ENCODE results near the gene OR2T6.
"Not testable (repeated sequence)": the region's sequence is repeated elsewhere in the genome, so short reads cannot be mapped to it uniquely, and the experiment has no call there.

The OR2T6 gene

DNA sequence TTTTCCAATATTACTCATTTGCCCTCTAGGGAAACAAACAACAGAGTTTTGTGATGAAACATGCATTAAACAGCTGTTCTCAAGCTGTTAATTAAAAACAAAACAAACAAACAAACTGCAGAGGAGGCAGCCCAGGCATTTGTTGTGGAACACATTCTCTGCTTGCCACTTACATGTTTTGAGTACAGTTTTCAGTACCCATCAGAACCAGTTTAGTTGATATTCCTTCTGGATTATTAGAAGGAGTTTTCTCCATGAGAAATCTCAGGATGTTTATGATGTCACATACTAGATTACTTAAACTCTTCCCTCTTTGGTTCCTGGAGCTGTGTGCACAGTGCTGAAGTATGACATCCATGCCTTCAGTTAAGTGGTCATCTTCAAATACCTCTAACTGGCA lies at the start of gene OR2T6:
Gene OR2T6 (plus strand): TSS at position 301 of the 400 bp plus-strand sequence. CDS start 11,863 bp downstream, outside the sequence.
- no peak for DNase-seq

- DNase-seq, result no peak
Measured at GRCh38 chr1:248343451-248343850, 32.1 kb upstream of the OR2T6 start.

- no peak for DNase-seq
Measured at GRCh38 chr1:248348475-248348874, 27.1 kb upstream of the OR2T6 start, which contains the start of gene OR14C36. Gene OR14C36 (plus strand): TSS chr1:248348775. CDS start chr1:248348775, 0 bp downstream.

DNA sequence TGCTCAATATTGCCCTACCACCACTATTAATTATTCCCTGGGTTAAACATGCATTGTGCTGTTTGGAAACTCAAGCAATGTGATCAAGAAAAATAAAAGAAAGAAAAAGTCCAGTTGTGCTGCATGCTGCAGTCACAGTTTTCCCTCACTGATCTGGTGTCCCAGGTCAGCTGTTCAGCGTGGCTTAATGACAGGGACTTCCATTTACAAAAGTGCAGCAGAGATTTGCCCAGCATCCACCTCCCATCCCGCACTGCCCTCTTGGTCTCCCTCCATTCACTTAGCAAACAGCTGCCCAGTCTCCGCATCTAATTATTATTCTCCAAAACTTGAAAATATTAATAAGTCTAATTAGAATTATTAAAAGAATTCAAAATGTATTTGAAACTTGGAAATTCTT lies 16.1 kb upstream of the OR2T6 start:
- no peak for DNase-seq

- no peak for DNase-seq
Measured at GRCh38 chr1:248361121-248361715, 14.3 kb upstream of the OR2T6 start, which contains the start of gene OR2T4. Gene OR2T4 (plus strand): TSS chr1:248361665. CDS start chr1:248361665, 0 bp downstream.

GRCh38 chr1:248366609-248367008 lies 8.9 kb upstream of the OR2T6 start:
- no peak for DNase-seq

DNA sequence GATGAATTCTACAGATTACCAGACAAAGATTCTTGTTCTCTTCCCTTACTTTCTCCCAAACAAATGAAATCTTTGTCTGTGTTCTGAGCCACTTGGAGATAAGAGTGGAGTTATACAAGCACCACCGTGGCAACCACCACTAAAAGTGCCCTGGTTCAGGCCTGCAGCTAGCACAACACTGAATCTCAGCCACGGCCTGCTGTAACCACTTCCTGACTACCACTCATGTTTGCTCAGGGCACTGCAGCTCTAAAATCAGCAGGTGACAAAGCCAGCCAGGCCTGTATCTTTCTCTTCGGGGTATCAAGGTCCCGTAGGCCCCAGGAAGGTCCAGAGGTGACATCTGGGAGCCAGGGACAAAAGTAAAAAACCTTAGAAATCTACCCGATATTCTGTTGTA lies 3.2 kb upstream of the OR2T6 start:
- DNase-seq, result peak in 1 of 2 donors; percentile 4

GRCh38 chr1:248373761-248374160 lies 1.8 kb upstream of the OR2T6 start:
- DNase-seq, result no peak

DNA sequence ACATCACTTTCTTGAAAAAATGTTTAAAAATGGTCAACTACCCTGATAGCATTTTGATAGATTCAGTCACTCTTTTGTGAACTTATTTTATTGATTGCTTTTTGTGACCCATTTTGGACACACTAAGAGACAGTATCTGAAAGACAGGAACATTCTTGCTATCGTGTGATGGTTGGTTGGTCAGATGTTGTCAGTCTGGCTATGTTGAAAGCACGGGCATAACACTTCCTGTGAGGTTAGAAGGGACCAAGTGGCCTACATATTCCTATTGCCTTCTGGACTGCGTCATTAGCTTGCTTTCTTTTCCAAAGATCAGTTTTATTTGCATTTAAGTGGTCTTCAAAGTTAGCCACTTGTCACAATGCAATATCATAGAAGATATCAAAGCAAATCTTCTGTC lies 1.4 kb downstream of the OR2T6 start:
- DNase-seq, result no peak

DNA sequence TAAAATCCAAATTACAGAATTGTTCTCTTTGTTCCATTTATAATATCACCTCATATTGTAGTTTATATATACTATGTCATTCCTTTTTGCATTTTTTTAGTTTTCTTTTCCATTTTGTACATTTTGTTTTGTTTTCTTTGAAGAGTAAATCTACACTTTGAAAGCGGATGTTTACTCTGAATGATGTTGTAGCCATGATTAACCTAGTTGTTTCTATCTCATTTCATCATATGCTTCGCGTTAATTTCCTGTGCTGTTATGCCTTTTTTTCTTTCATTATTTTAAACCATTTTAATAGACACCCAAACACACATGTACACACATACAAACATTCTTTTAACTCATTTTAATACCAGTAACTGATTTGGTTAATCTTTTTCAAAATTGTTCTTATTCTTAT lies 5.3 kb downstream of the OR2T6 start:
- DNase-seq, result no peak

DNA sequence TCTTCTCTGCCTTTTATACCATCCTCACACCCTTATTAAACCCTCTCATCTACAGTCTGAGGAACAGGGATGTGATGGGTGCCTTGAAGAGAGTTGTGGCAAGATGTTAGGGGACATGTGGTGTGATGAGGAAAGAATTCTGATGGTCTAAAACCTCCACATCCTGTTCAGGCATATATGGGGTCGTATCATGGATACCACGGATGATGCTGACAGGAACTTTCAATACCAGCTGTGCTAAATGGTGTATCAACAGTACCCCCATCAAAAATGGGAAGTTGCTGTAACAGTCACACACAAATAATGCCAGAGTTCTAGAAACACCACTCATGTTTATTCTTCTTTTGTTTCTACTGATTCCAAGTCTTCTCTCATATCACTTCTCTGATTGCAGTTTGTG lies 12.9 kb downstream of the OR2T6 start:
- no peak for DNase-seq

- no peak for DNase-seq
Measured at GRCh38 chr1:248393050-248393449, 17.5 kb downstream of the OR2T6 start.

- no peak for DNase-seq
Measured at GRCh38 chr1:248402748-248403147, 27.2 kb downstream of the OR2T6 start, which contains the start of gene OR2T1. Gene OR2T1 (plus strand): TSS chr1:248403048. CDS start chr1:248406148, 3,100 bp downstream.

DNA sequence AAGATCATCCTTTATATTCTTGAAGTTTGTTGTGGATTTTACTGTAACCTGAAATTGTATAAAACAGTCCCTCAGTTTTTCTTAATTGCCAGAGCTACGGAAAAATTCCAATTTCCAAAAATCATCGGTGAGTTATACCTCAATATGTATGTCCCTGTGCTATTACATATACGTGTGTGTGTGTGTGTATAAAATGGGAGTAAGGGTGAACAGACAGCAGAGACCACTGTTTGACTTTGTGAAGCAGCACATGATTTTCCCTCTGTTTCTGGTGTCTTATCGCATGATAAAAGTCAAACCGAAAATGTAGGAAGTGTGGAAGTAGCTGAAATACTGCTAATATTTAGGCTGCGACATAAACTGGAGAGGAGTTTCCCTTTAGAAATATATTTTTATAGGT lies 28.5 kb downstream of the OR2T6 start:
- no peak for DNase-seq

GRCh38 chr1:248406721-248407692 lies 31.5 kb downstream of the OR2T6 start:
- no peak for DNase-seq

DNA sequence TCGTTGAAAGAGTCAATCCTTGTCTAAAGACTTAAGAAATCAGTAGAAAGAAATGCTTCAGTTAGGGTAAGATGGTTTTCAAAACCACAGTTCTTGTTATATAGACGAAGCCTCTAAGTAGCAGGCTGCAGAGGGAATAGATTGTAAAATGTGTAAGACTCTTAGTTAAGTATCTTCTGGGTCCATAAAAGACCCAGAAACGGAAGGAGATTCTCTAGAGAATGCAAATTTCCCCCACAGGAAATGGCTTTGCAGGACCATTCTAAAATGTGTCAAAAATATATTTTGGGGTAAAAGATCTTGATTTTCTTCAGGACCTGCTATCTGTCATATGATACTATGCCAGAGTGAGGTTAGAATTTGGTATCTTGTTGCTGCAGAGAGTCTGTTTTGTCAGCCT lies 40.7 kb downstream of the OR2T6 start:
- no peak for DNase-seq

DNA sequence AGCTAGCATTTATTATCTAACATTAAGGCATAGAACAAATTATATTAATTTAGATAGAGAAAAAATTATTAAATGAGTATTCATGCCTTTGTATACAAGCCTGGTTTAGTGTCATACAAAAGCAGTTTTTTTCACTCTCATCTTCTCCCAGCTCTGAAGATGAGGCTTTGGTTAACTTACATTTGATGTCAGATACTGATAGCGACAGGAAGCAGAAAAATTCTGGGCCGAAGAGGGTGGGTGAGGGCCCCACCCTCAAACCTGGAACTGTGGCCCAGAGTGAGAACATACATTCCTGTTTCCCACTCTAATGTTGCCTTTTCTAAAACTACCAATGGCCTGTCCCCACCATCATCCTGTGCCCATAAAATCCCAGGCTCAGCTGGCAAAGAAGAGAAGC lies 42.3 kb downstream of the OR2T6 start:
- no peak for DNase-seq

- DNase-seq, result no peak
Measured at GRCh38 chr1:248421384-248421783, 45.8 kb downstream of the OR2T6 start.

DNA sequence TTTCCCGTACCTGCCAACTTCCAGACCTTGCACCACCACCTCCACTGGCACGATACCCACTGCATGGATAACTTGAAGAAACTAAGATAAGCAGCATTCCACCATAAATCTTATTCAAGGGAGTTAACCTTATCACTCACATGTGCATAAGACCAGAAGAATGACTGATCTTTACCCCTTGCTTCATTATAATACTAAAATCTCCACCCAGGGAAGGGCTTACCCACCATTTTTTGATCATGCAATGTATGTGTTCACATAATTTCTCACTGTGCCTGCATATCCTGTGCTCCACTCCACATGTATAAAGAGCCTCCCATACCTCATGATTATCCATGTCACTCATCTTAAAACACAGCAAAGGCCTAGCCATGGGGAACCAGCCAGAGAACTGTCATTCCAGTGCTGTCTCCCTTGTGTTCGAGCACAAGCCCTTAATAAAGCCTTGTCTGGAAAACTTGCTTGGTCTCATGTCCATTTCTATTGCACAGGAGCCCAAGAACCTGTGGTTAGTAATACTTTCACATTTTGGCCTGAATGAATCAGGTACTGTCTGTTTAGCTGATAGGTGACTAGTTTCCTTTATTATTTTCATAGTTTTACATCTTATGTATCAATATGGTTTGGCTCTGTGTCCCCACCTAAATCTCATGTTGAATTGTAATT lies 52.1 kb downstream of the OR2T6 start:
- DNase-seq, result not testable (repeated sequence)

DNA sequence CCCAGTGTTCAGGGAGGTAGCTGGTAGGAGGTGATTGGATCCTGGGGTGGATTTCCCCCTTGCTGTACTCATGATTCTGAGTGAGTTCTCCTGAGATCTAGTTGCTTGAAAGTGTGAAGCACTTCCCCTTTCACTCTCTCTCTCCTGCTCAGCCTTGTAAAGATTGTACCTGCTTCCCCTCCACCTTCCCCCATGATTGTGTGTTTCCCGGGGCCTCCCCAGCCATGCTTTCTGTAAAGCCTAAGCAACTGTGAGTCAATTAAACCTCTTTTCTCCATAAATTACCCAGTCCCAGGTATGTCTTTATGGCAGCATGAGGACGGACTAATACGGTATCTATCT lies 52.6 kb downstream of the OR2T6 start:
- not testable (repeated sequence) for DNase-seq

- DNase-seq, result not testable (repeated sequence)
Measured at GRCh38 chr1:248431683-248432082, 56.1 kb downstream of the OR2T6 start.

DNA sequence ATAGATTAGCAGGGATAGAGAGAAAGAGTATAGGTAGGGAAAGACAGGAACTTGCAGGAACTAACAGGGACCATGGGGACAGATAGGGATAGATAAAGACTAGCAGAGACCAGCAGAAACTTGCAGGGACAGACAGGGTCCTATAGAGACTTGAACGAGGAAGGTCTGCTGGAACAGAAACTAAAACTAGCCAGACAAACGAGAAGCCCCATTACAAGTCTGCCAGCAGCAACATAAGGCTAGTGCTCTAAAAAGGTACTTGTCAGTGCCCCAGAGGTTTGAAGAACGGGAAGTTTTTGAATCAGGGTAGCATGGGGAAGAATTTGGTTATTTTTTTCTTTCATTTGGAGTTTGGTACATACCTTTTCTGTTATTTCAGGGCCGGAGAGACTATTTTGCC lies 56.7 kb downstream of the OR2T6 start:
- DNase-seq, result not testable (repeated sequence)

GRCh38 chr1:248433811-248434415 lies 58.4 kb downstream of the OR2T6 start:
- not testable (repeated sequence) for DNase-seq
